K562 (cell line): Measurements from ENCODE around the gene PITPNM1. TPM values are rescaled to one million over a fixed set of nuclear protein-coding genes. Genes with fewer than 3 reads are reported as not detected.

Source experiments
- BHLHE40 ChIP-seq: IDR thresholded peaks from 2 replicates; pipeline ENCODE4 v1.6.1; 2011; ENCODE audit warnings: low read length, improper control_type of control experiment
- ELF4 ChIP-seq: fragments of 450-650 bp; formaldehyde crosslinking; IDR thresholded peaks from 2 replicates; pipeline ENCODE4 v1.4.0; 2022; ENCODE audit warnings: missing genetic modification characterization
- EWSR1 ChIP-seq: fragments of 450-650 bp; IDR thresholded peaks from 2 replicates; pipeline ENCODE4 v1.6.1; 2018; ENCODE audit warnings: borderline replicate concordance, mild to moderate bottlenecking, low read depth, moderate library complexity; ENCODE audit not compliant: partially characterized antibody
- HDAC2 ChIP-seq: fragments of 450-650 bp; IDR thresholded peaks from 2 replicates; pipeline ENCODE4 v1.6.1; 2016; ENCODE audit warnings: mild to moderate bottlenecking
- HNRNPUL1 ChIP-seq: fragments of 200-400 bp; formaldehyde crosslinking; IDR thresholded peaks from 2 replicates; pipeline ENCODE4 v1.6.1; 2017; ENCODE audit warnings: low read length
- KDM4B ChIP-seq, 2 experiments: fragments of 450-650 bp in 1 of 2; sonication (generic) in 1 of 2; IDR thresholded peaks; 2 replicates each; pipeline ENCODE4 v1.6.1; 2016 to 2017; ENCODE audit warnings: borderline replicate concordance in 2 of 2, antibody characterized with exemption in 1 of 2, low read depth in 1 of 2, mild to moderate bottlenecking in 1 of 2
- KDM5B ChIP-seq: fragments of 200-600 bp; sonication (generic); IDR thresholded peaks from 2 replicates; pipeline ENCODE4 v1.6.1; 2012; ENCODE audit warnings: low read depth, mild to moderate bottlenecking, moderate library complexity, low read length, control low read depth, inconsistent platforms; ENCODE audit not compliant: insufficient replicate concordance
- NCOA1 ChIP-seq: fragments of 450-650 bp; IDR thresholded peaks from 2 replicates; pipeline ENCODE4 v1.6.1; 2016; ENCODE audit warnings: low read depth
- RBM25 ChIP-seq: fragments of 200-400 bp; formaldehyde crosslinking; IDR thresholded peaks from 2 replicates; pipeline ENCODE4 v1.6.1; 2018; ENCODE audit warnings: low read length, low read depth, moderate library complexity; ENCODE audit not compliant: severe bottlenecking
- RHOXF2B ChIP-seq: fragments of 250-450 bp; sonication (Bioruptor Pico); conservative IDR thresholded peaks from 2 replicates; pipeline ENCODE4 v1.5.1; 2021
- SREBF2 ChIP-seq: sonication (generic); formaldehyde crosslinking; IDR thresholded peaks from 2 replicates; pipeline ENCODE4 v1.4.0; 2020; ENCODE audit warnings: mild to moderate bottlenecking, missing genetic modification reagents
- STAG1 ChIP-seq: sonication (generic); formaldehyde crosslinking; IDR thresholded peaks from 2 replicates; pipeline ENCODE4 v1.5.0; 2020; ENCODE audit warnings: missing genetic modification reagents, borderline replicate concordance
- TAL1 ChIP-seq: fragments of 450-650 bp; IDR thresholded peaks from 2 replicates; pipeline ENCODE4 v1.6.1; 2016; ENCODE audit warnings: mild to moderate bottlenecking
- ZFP36 ChIP-seq: fragments of 150-350 bp; IDR thresholded peaks from 2 replicates; pipeline ENCODE4 v1.6.1; 2018; ENCODE audit warnings: low read length, low read depth; ENCODE audit not compliant: partially characterized antibody
- ZNF253 ChIP-seq: fragments of 250-450 bp; sonication (Bioruptor Pico); conservative IDR thresholded peaks from 2 replicates; pipeline ENCODE4 v1.6.1; 2021; ENCODE audit warnings: mild to moderate bottlenecking
- ZNF778 ChIP-seq: fragments of 450-650 bp; formaldehyde crosslinking; IDR thresholded peaks from 2 replicates; pipeline ENCODE4 v1.4.0; 2020; ENCODE audit warnings: mild to moderate bottlenecking, moderate library complexity
- polyA plus RNA-seq, 8 experiments: library from polyadenylated mRNA; depleted of rRNA in 4 of 8; stranded (reverse) in 5 of 8; unstranded in 3 of 8; fragments of >200 nt; fragmentation: Nextera tagmentation in 2 of 8; fragmentation: Illumina TruSeq in 1 of 8; extraction: Ambion mirVana in 2 of 8; extraction: Trizol in 1 of 8; gene quantifications; 2 replicates each; pipeline versions ENCODE4 v1.2.1 to v1.2.3, GENCODE V29; 2011 to 2014; ENCODE audit warnings: inconsistent platforms in 1 of 8, missing spikeins in 1 of 8
- total RNA-seq, 7 experiments: library from RNA; depleted of rRNA in 6 of 7; stranded (reverse); fragments of >200 nt in 6 of 7; fragmentation: Illumina TruSeq in 2 of 7; extraction: Trizol in 2 of 7; gene quantifications; 2 replicates each; pipeline versions ENCODE4 v1.2.1 to v1.2.3, GENCODE V29; 2011 to 2021; ENCODE audit warnings: low replicate concordance in 1 of 7
- TF ChIP-seq, protein P1 (sequence below): IDR thresholded peaks from 2 replicates; pipeline ENCODE4 v1.6.1; 2011; ENCODE audit warnings: borderline replicate concordance, low read depth, mild to moderate bottlenecking, moderate library complexity, low read length; ENCODE audit not compliant: insufficient read depth, poor library complexity, severe bottlenecking
- TF ChIP-seq, protein P2 (sequence below): fragments of 450-650 bp; formaldehyde crosslinking; IDR thresholded peaks from 2 replicates; pipeline ENCODE4 v1.4.0; 2020; ENCODE audit warnings: mild to moderate bottlenecking, moderate library complexity
- TF ChIP-seq, protein P3 (sequence below): fragments of 250-450 bp; sonication (Bioruptor Pico); IDR thresholded peaks from 2 replicates; pipeline ENCODE4 v1.5.0; 2021; ENCODE audit warnings: mild to moderate bottlenecking, borderline replicate concordance
- TF ChIP-seq, protein P4 (sequence below): fragments of 450-650 bp; IDR thresholded peaks from 2 replicates; pipeline ENCODE4 v1.6.1; 2014; ENCODE audit warnings: low read depth, mild to moderate bottlenecking, moderate library complexity, borderline replicate concordance

The PITPNM1 gene
- total and polyA plus RNA-seq, 9 of the 15 experiments (the other 6 are each of a cell fraction or from before 2014, with no cell fraction given), result 0.11 to 53.7 (median 16.0) TPM

DNA sequence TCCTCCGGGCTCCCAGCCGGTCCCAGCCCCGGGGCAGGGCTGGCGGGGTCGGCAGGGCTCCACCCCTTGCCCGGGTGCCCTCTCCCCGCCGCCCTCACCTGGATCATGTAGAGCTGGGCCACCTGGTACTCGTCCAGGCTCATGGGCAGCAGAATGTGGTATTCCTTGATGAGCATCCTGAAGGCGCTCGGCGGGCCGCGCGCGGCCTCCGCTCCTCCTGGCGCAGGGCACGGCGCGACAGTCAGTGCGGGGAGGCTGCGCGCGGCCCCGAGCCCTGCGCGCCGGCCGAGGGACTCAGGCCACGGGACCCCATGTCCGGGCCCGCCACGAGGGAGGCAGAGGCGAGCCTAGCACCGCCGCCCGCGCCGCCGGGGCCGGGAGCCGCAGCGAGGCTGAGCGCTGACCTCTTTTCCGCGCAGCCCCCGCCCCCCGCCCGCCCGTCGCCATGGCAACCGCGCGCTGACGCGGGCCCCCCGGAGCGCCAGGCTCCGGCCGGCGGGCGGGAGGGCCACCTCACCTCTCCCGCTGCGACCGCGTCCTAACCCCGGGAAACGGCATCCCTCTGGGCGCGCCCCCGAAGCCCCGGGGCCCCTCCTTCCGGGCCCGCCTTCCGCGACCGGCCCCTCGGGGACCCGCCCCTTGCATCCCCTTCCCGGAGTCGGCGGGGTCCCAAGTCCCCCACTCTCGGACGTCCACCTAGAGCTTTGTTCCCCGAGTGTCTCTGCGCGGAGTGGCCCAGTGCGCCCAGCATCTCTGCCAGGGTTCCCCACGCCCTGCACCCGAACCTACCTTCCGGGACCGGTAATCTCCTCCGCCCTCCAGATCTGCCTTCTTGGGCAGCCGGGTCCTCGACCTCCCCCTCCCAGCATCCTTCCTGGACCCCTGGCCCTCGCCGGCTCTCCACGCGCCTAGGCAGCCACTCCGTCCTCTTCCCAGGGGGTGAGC is 886 bp downstream of the PITPNM1 start (continued):
- TF ChIP-seq, protein P1, sequence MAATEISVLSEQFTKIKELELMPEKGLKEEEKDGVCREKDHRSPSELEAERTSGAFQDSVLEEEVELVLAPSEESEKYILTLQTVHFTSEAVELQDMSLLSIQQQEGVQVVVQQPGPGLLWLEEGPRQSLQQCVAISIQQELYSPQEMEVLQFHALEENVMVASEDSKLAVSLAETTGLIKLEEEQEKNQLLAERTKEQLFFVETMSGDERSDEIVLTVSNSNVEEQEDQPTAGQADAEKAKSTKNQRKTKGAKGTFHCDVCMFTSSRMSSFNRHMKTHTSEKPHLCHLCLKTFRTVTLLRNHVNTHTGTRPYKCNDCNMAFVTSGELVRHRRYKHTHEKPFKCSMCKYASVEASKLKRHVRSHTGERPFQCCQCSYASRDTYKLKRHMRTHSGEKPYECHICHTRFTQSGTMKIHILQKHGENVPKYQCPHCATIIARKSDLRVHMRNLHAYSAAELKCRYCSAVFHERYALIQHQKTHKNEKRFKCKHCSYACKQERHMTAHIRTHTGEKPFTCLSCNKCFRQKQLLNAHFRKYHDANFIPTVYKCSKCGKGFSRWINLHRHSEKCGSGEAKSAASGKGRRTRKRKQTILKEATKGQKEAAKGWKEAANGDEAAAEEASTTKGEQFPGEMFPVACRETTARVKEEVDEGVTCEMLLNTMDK, result no peak
- TF ChIP-seq ZFP36 (no peak), TAL1 (no peak), KDM4B (IDR thresholded peaks at IDR 0.05; ENCODE audit: borderline replicate concordance in 2 of 2, low read depth in 1 of 2) (no peak), HDAC2 (0 out of 2 replicates have a peak, but pooled peaks have one; percentile 35), HNRNPUL1 (no peak), RBM25 (no peak), SREBF2 (CRISPR knock-in tag) (no peak), BHLHE40 (no peak), RHOXF2B (CRISPR knock-in tag) (no peak), KDM5B (peak; percentile 61), ZNF778 (CRISPR knock-in tag) (no peak), ZNF253 (CRISPR knock-in tag) (no peak), ELF4 (CRISPR knock-in tag) (no peak), EWSR1 (no peak), NCOA1 (no peak), STAG1 (CRISPR knock-in tag) (no peak)
- TF ChIP-seq, protein P2, sequence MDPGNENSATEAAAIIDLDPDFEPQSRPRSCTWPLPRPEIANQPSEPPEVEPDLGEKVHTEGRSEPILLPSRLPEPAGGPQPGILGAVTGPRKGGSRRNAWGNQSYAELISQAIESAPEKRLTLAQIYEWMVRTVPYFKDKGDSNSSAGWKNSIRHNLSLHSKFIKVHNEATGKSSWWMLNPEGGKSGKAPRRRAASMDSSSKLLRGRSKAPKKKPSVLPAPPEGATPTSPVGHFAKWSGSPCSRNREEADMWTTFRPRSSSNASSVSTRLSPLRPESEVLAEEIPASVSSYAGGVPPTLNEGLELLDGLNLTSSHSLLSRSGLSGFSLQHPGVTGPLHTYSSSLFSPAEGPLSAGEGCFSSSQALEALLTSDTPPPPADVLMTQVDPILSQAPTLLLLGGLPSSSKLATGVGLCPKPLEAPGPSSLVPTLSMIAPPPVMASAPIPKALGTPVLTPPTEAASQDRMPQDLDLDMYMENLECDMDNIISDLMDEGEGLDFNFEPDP (CRISPR knock-in tag), result no peak
- TF ChIP-seq, protein P3, sequence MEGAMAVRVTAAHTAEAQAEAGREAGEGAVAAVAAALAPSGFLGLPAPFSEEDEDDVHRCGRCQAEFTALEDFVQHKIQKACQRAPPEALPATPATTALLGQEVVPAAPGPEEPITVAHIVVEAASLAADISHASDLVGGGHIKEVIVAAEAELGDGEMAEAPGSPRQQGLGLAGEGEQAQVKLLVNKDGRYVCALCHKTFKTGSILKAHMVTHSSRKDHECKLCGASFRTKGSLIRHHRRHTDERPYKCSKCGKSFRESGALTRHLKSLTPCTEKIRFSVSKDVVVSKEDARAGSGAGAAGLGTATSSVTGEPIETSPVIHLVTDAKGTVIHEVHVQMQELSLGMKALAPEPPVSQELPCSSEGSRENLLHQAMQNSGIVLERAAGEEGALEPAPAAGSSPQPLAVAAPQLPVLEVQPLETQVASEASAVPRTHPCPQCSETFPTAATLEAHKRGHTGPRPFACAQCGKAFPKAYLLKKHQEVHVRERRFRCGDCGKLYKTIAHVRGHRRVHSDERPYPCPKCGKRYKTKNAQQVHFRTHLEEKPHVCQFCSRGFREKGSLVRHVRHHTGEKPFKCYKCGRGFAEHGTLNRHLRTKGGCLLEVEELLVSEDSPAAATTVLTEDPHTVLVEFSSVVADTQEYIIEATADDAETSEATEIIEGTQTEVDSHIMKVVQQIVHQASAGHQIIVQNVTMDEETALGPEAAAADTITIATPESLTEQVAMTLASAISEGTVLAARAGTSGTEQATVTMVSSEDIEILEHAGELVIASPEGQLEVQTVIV, result no peak
- TF ChIP-seq, protein P4, sequence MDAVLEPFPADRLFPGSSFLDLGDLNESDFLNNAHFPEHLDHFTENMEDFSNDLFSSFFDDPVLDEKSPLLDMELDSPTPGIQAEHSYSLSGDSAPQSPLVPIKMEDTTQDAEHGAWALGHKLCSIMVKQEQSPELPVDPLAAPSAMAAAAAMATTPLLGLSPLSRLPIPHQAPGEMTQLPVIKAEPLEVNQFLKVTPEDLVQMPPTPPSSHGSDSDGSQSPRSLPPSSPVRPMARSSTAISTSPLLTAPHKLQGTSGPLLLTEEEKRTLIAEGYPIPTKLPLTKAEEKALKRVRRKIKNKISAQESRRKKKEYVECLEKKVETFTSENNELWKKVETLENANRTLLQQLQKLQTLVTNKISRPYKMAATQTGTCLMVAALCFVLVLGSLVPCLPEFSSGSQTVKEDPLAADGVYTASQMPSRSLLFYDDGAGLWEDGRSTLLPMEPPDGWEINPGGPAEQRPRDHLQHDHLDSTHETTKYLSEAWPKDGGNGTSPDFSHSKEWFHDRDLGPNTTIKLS, result no peak
